GM18951 (cell line): ENCODE data around the gene UPP1.

ENCODE experiments used
- POLR2A ChIP-seq: IDR thresholded peaks from 4 replicates; pipeline ENCODE4 v1.6.1; 2011; ENCODE audit warnings: mild to moderate bottlenecking; ENCODE audit not compliant: insufficient read length, insufficient read depth; ENCODE audit errors: extremely low read depth
- in situ Hi-C: fragments of 300-500 bp; cut with MboI; formaldehyde crosslinking; loops from one replicate; pipeline ENCODE4 v1.12.0; 2022; ENCODE audit warnings: low sequenced_read_pairs, mixed read lengths, inconsistent platforms; ENCODE audit not compliant: unreplicated experiment

Gene UPP1

DNA sequence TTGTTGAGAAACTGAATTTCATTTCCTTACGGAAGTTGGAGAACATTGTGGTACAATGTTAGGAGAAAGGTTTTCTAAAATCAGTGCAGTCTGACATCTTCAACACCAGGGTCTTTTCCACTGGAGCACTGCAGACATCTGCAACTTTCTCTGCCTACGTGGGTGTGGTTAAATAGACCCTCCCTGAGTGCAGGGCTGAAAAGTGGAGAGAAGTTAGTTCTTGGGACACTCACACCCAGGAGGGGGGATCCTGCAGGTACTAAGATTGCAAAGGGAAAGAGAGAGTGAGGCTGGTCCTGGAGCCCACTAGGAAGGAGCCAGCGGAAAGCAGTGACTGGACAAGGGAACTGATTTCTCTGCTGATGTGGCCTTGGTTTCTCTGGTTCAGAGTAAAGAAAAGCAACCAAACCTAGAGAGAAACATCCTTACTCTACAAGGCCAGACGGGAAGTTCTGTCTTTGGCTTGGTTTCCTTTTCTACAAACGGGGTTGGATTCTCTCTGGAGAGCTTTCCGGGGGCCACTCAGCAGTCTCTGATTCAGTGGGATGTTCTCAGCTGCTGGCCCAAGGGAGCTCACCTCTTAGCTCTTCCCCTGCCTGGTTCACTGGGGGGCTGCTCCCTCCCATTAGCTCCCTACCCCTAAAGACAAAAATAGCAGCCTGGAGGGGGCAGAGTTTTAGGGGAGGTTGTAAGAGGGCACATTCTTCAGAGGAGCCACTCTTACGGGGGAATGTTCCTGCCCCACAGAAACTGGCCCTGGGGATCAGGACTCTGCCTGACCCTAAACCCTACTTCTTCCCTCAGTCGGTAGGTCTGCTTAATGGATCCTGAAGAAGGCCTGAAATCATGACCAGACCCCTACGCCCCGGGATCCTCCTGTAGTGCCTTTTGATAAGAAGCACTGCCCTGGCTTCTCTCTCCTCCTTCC, 2.7 kb downstream of the UPP1 start:
- in situ Hi-C loops = loop anchor here (5.0 kb wide), 1 partner anchor 99 kb away; no protein-coding TSS in a partner anchor
- no peak for TF ChIP-seq POLR2A

DNA sequence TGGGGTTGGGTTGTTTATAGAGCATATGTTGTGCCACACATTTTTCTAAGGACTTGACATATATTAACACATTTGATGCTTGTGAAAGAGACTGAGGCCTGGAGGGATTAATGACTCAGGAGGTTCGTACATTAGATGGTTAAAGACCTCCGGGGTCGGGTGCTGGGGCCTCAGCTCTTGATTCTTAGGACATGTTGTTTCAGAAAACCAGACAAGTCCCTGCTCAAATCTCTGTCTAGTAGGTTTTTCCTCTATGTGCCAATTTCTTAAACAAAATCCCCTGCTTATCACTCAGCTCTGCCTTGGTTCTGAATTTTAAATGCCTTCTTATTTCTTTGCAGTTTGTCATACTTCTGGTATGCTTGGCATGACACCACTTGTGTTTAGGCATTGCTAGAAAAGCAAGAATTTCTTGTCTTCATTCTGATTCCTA, 5.8 kb downstream of the UPP1 start:
- TF ChIP-seq POLR2A = no peak

DNA sequence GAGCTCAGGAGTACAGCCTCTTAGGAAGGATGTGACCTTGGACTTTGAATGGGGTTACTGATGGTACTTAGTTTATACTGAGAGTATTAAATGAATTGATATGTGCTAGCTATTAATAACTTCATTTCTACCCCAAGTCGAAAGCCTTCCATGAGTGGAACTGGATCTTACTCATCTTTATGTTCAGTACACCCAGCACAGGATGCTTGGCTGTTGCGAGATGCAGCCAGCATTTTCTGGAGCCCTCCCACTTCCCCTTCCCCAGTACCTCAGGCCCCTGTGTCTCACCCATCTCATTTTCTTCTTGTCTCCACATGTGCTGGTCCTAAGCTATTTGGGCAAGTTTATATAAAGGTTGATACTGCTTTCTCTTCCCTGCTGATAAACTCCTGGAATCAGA, 7.2 kb downstream of the UPP1 start:
- no peak for TF ChIP-seq POLR2A
- in situ Hi-C loops = no loop called here

More for the DNA sequence above, 5.8 kb downstream of the UPP1 start:
- in situ Hi-C loops = loop anchor here (5.0 kb wide), 1 partner anchor 103 kb away; no protein-coding TSS in a partner anchor

DNA sequence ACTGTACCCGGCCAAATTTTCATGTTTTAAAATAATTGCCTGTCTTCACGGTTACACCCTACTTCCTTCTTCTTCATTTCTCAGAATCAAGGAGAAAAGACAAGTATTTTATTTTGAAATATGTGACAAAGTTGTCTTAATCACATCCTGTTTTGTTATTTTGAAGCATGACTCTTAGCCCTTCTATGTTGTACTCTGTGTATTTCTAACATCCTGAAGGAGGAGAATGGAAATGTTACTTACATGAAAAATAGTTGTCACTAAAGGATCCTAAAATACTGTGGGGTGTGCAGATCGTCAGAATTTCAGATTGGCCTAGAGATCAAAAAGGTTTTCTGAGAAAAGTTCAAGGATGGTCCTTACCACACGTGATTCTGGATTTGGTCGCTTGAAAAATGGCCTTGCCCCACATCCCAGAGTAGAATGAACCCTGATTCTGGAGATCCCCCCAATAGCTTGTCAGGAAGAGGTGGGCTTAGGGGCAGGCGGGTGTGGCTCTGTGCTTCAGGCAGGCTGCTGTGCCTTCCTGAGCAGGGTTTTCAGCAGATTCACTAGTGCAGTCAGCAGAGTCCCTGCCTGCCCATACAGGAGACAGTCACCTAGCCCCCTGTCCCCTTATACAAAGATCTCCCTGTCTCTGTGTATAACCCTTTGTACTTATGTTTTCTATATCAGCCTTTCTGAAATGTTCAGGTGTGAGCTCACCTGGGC, 8.6 kb downstream of the UPP1 start:
- TF ChIP-seq POLR2A = no peak
- in situ Hi-C loops = no loop called here

DNA sequence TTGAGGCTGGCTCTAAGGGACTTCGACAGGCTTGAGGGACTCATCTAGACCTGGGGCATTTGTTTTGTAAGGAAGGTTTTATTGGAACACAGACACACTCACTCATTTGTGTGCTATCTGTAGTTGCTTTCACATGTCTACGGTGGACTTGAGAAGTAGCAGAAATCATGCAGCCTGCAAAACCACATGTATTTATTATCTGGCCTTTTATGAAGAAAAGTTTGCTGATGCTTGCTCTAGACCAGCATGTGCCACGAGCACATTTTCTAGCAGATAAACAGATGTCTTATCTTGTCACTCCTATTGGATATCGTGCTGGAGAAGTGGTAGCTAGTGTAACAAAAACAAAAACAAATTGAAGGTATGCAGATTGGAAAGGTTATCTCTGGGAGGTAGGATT, 9.8 kb downstream of the UPP1 start:
- in situ Hi-C loops = no loop called here
- no peak for TF ChIP-seq POLR2A

- in situ Hi-C loops = no loop called here
- TF ChIP-seq POLR2A = no peak
These were observed 10.7 kb downstream of the UPP1 start for GRCh38 chr7:48099781-48100180.

GRCh38 chr7:48101352-48101751, 12.3 kb downstream of the UPP1 start:
- no peak for TF ChIP-seq POLR2A

GRCh38 chr7:48101968-48102367, 12.9 kb downstream of the UPP1 start:
- in situ Hi-C loops = no loop called here
- TF ChIP-seq POLR2A = no peak

More at GRCh38 chr7:48101352-48101751, 12.3 kb downstream of the UPP1 start:
- in situ Hi-C loops = no loop called here

DNA sequence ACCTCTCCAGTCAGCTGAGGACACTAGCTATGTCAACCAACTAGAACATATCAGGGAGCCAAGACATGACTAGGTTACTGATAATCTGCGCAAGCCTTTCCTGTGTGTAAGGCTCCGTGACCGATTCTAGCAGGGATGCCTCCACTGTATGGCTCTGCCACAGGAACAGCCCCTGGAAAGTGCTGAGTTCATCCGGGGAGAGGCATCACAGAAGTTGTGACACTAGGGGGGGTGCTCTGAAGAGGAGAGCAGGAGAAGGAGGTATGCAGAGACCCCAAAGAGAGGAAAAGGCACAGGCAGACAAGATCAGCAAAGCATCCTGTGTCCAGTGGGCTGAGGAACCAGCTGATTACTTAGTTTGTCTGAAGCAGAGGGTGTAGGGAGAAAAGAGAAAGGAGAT, 13.5 kb downstream of the UPP1 start:
- in situ Hi-C loops = no loop called here

DNA sequence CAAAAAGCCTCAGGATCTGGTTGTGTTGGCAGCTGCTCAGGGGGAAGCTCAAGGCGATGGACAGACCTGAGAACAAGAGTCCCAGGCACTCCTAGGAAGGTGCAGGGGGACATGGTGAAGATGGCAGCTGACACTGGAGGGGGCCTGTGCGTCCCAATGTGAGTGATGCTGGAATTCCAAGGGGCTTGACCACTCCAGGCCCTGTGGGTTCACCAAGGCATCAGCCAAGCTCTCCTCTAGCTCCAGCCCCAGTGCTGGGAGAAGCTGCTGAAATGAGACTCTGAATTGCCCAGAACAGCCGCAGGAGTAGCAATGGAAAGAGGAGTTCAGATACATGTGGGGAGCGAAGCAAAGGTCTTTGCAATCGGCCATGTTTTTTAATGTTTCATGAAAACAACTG, 16.0 kb downstream of the UPP1 start:
- no peak for TF ChIP-seq POLR2A
- in situ Hi-C loops = no loop called here

More for the DNA sequence above, 13.5 kb downstream of the UPP1 start:
- TF ChIP-seq POLR2A = no peak

DNA sequence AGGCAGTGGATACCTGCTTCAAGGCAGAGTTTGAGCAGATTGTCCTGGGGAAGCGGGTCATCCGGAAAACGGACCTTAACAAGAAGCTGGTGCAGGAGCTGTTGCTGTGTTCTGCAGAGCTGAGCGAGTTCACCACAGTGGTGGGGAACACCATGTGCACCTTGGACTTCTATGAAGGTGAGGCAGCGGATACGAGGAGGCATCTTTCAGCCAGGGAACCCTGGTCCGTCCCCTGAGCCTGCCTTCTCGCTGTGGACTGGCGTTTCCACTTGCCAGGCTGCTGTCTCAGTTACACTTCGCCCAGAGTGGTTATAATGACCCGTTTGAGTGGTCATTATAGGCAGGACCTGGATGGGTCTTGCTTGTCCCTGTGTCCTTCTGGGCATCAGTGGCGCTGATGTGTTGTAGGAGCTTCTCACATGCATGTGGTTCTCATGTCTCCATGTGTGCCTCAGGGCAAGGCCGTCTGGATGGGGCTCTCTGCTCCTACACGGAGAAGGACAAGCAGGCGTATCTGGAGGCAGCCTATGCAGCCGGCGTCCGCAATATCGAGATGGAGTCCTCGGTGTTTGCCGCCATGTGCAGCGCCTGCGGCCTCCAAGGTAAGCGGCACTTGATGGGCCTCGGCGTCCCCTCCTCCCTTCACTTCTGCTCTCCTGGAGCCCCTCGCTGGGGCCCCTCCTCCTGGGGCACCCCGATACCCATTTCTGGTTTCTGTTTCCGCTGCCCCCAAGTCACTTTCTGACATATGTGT, 18.0 kb downstream of the UPP1 start:
- TF ChIP-seq POLR2A = no peak
- in situ Hi-C loops = no loop called here

DNA sequence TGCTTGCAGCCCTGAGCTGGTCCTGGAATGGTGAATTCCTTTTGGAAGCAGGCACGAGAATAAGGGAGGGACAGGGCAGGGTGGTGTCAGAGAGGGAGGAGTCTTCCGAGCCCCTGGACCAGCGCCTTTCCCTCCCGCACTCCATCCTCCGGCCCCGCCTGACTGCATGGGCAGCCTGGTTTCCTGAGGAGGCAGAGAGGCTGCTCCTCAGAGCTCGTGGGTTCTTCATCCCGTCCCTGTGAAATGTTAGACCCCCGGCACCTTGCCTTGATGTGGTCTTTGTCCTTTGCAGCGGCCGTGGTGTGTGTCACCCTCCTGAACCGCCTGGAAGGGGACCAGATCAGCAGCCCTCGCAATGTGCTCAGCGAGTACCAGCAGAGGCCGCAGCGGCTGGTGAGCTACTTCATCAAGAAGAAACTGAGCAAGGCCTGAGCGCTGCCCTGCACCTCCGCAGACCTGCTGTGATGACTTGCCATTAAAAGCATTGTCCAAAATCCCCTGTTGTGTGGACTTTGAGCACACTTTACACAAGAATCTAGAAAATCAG, 18.9 kb downstream of the UPP1 start:
- TF ChIP-seq POLR2A = no peak
- in situ Hi-C loops = no loop called here
